Lower leg skin (tissue), 3 donors: ENCODE measurements around the gene SFXN2.
"Not testable (repeated sequence)": the region's sequence is repeated elsewhere in the genome, so short reads cannot be mapped to it uniquely, and the experiment has no call there.

Experiments used
- CTCF ChIP-seq, 3 donors: fragments of 450-650 bp; IDR thresholded peaks; one replicate each; pipeline ENCODE4 v1.5.1; 2016; ENCODE audit warnings: antibody characterized with exemption in 3 of 3, mild to moderate bottlenecking in 3 of 3, moderate library complexity in 2 of 3
- POLR2A ChIP-seq, 2 donors: fragments of 450-650 bp; IDR thresholded peaks; one replicate each; pipeline ENCODE4 v1.6.1; 2016 to 2017; ENCODE audit warnings: antibody characterized with exemption in 2 of 2, mild to moderate bottlenecking in 1 of 2, moderate library complexity in 1 of 2

- not testable (repeated sequence) for TF ChIP-seq CTCF, POLR2A (IDR thresholded peaks at IDR 0.05)
Observed at GRCh38 chr10:102667411-102667810, 47.0 kb upstream of the SFXN2 start.
